Glomerular visceral epithelial cell (primary cell): ENCODE measurements around the gene ZFP92.

Experiments used
- DNase-seq: peaks from one replicate; pipeline ENCODE4 v3.0.0-alpha.2; 2016; ENCODE audit errors: extremely low spot score

Gene ZFP92

GRCh38 chrX:153408221-153408721, 3.0 kb upstream of the ZFP92 start:
- no peak for DNase-seq

- no peak for DNase-seq
These were observed 2.4 kb upstream of the ZFP92 start for GRCh38 chrX:153408871-153409351.

DNA sequence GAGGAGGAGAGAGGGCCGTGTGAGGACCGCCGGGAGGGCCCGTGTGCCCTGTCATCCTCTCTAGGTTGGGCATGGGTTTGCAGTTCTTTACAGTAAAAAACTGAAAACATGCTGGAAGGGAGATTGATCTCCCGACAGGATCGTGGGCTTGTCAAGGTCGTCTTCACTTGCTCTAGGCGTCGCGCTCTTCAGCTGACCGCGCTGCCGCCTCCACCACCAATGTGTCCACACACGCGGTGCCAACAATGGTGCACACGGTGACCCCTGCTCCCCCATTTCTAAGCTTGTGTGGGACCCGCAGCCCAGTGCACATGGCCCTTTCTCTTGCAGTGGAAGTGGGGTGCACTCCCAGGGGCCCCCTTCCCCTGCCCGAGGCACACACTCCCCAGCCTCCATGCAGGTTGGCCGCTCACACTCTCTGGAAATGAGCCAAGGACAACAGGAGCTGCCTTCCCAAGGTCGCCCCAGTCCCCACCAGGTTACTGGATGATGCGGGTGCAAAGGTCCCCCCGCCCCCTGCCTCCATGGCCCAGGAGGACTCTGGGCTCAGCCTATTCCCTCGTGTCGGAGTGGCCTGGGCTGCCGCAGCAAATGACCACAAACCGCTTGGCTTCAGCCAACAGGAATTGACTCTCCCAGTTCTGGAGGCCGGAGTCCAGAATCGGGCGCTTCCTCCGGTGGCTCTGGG, 1.7 kb upstream of the ZFP92 start:
- no peak for DNase-seq

DNA sequence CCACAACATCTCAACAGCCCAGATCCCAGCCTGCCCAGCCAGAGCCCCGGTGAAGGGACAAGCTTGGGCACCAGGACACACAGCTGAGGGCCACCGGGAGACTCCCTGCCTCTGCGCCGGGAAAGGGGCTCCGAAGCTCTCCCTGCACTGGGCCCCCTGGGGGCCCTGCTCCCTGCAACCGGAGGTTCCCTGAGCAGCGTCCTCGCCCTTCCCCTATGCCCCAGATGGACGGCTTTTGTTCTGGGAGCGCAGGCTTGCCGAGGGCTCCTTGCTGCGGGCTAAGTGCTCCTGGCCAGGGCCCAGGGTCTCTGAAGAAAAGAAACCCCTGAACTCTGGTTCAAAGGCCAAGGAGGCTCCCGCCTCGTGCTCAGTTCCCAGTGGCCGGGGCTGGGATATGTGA, 899 bp upstream of the ZFP92 start:
- no peak for DNase-seq

DNA sequence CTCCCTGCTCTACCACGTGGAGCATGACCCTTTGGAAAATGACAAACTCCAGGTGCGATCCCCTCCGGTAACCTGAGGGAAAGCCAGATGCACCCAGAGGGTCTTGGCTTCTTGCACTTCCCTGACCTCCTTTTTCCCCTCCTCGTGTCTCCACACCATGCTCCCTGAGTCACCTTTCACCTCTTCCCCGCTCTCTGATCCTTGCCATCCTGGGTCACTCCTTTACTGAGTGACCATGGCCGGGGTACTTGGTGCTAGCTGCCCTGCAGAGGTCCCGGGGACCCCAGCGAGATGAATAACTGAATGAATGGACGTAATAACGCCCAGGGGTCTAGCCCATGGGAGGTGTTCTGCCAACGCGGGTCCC, 401 bp upstream of the ZFP92 start:
- DNase-seq: no peak

DNA sequence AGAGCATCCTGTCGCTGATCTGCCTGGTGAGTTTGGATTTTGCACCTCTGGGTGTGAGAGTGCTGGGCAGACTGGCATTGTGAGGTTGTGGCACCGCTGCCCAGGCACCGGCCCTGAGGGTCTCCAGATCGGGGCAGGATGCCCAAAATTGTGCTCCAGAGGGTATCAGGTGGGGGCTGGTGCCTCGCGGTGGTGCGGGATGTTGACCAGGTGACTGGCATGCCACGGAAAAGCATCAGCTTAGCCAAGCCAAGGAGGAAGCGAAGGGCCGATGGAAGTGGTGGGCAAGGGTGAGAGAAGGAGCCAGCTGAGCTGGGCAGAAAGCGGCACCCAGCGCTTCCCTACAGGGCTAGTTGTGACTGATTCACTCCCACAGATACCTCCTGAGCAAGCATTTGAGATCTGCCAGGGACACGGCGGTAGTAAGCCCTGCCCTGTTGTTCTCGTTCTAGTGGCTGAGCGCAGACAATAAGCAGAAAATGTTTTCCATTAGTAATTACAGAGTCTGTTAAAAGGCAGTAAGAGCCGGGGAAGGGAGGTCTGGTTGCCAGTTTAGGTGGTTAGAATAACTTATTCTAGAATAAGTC, 809 bp downstream of the ZFP92 start:
- DNase-seq: no peak

DNA sequence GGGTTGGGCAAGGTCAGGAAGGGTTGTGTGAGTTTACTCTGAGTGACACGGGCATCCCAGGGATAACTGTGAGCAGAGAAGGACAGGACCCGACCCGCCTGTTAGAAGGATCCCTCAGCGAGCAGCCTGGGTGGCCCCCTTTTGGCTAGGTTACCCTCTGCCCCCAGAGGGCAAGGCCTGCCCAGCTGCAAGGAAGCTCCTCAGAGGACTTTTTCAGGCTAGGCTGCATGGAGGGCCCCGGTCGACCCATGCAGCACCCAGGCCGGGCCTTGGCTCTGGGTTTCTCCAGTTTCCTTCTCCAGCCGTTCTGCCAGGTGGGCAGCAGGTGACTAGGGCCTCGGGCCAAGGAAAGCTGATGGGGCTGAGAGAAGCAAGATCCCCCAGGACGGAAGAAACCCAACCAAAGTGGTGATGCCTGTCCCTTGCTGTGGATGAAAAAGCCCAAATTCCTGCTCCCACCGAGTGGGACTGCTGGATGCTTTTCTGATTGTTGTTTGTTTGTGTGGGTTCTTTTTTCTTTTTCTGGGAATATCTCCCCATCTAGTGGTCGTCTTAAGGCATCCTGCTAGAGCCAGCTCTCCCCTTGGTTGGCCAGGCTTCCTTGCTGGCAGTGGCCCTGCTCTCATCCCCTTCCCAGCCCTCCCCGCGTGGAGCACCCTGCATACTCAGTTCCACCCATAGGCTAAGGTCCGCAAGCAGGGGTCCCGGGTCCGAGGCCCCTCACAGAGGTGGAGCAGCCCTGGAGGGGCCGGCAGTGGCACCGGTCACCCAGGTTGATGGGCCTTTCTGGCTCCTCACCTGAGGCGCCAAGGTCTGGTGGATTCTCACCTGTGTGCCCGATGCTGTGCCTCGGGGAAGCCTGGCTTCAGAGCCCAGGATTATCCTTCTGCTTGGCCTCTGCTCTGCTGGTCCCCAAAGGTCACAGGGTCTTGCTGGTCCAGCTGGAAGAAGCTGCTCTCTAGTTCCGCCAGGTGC, 1.8 kb downstream of the ZFP92 start:
- no peak for DNase-seq

DNA sequence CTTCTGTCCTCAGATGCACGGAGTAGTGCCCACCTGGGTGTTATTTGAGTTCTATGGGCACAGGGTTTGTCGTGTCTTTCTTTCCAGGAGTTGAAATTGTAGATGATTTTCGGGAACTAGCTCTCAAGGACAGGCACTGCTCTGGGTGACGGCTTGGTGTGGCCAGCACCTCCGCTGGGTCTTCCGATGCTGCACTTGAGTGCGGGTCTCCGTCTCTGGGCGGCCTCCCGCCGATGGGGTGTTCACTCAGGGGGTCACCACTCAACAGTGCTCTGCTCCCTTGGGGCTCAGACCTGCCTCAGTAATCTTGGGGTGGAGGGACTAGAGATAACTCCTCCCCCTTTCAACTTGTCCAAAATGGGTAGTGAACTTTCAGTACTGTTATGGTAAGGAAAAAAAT, 2.5 kb downstream of the ZFP92 start:
- no peak for DNase-seq

DNA sequence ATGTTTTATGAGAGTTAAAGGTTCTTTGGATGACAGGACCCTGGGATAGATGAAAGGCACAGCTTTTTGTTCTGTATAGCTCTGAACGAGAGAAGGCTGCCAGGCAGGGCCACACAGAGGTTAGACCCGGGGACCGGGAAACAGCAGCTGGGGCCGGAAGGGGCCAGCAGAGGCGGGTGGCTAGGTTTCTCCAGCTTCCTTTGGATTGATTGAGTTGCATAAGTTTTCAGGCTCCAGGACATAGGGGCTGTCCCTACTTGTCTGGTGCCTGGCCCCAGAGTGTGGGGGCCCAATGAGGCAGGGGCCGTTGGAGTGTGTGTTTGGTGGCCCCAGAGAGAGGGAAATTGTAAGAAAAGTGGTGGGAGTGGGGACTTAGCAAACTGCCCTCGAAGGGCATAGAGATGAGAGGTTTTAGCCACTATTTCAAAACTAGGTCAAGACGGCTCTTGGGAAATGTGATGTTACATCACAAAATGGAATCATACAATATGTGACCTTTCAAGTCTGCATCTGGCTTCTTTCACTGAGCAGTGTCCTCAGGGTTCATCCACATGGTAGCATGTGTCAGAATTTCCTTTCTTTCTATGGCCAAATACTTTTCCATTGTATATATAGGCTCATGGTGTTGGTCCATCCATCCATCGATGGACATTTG, 3.7 kb downstream of the ZFP92 start:
- no peak for DNase-seq

DNA sequence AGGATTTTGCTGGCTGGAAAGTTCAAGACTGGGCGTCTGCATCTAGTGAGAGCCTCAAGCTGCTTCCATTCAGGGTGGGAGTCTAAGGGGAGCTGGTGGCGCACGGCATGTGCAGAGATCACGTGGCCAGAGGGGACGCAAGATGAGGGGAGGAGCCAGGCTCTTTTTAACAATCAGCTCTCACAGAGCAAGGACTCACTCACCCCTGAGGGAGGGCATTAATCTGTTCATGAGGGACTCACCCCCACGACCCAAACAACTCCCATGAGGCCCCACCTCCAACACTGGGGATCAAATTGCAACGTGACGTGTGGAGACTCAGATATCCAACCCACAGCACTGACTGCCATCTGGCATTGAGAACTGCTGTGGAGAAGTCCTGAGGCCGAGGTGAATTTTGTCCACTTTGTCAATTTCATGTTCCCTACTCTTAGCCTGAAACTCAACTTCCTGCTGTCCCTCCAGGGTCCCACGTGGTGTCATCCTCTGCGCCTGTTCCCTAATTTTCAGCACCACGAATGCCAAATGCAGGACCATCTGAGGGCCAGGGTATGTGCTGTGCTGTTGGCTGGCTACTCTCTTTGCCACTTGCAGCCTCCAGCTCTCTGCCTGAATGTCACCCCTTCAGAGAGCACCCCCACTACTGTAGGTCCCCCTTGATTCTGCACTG, 5.6 kb downstream of the ZFP92 start:
- no peak for DNase-seq

GRCh38 chrX:153417637-153418036, 6.4 kb downstream of the ZFP92 start:
- no peak for DNase-seq

GRCh38 chrX:153420851-153421599, 9.8 kb downstream of the ZFP92 start:
- DNase-seq: no peak

DNA sequence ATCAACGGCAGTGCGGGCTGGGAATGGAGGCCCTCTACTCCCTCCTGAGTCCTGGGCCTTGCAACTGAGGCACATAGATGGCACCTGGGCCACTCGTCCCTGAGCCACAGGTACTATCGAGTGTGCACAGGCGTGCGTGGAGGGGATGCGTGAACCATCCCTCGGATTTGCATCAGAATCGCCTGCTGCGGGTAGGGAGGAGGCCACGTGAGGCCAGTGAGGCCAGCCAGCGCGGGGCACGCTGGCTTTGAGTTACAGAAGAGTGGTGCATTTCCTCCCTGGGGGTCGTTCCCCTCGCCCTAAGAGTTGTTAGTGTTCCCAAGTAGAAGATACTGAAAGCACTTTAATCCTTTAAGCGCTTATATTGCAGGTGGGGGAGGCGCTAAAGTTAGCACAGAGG, 10.6 kb downstream of the ZFP92 start:
- no peak for DNase-seq

GRCh38 chrX:153423652-153424051, 12.4 kb downstream of the ZFP92 start:
- DNase-seq: no peak

DNA sequence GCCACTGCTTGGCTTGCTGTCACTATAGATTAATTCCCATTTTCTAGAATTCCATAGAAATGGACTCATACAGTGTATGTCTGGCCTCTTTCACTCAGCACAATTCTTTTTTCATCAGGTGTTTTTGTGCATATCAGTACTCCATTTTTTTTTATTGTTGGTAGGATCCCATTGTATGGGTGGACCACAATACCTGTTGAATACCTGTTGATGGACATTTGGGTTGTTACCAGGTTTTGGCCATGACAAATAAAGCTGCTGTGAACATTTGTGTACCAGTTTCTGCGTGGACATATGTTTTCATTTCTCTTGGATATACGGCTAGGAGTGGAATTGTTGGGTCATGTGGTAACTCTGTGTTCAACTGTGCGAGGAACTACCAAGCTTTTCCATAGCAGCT, 14.9 kb downstream of the ZFP92 start:
- no peak for DNase-seq

DNA sequence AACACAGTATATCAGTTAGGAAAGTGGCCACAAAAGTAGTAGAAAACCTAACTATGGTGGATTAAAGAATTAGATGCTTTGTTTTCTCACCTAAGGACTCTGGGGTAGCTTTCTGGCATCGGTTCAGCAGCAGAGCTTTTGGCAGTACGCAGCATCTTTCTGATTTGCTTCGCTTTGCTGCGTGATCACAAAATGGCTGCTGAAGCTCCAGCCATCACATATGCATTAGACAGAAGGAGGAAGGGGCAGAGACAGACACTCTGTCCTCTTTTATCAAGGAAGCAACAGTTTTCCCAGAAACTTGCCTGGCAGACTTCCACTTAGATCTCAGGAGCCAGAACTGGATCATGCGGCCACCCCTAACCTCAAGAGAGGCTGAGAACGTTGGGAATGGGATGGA, 19.5 kb downstream of the ZFP92 start:
- no peak for DNase-seq

- DNase-seq: no peak
These were observed 21.9 kb downstream of the ZFP92 start for GRCh38 chrX:153433161-153433680.

GRCh38 chrX:153433781-153434285, 22.6 kb downstream of the ZFP92 start:
- DNase-seq: no peak

DNA sequence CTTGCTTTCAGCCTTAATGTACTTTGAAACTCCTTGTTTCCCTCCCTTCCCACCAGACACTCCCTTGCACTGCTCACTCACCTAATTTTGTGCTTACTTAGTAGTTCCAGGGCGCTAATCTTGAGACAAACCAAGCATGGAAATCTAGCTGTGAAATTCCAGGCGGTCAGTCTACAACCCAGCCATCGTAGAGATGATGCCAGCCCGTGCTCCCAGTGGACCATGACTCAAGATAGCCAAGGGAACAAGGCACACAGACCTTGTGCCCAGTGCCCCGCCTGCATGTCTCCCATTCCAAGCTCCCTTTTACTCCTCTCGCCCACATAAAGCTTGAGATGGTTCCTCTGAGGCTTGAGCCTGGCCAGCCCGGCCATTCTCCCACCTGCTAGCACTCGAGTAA, 23.5 kb downstream of the ZFP92 start:
- peak; percentile 8 for DNase-seq

DNA sequence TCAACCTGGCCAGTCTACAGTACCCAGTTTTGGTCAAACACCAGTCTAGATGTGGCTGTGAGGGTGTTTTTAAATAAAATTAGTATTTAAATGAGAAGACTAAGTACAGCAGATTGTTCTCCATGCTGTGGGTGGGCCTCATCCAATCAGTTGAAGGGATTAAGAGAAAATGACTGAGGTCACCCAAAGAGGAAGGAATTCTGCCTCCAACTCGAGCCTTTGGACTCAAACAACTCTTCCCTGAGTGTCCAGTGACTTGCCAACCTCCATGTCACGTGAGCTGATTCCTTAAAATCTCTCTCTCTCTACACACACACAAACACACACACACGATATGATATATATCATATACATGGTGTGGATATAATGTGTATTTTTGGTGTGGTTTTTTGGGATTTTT, 24.6 kb downstream of the ZFP92 start:
- DNase-seq: no peak
